ENCODE results near the gene GPR183. TPM values are rescaled to one million over a fixed set of nuclear protein-coding genes. Genes with fewer than 3 reads are reported as not detected.

Gene GPR183
- under 0.01 and 0.22 TPM in 2 replicates for total RNA-seq

GRCh38 chr13:99307247-99307646 lies at the start of gene GPR183:
Gene GPR183, minus strand, starts transcription at chr13:99307399. Its CDS starts 11,254 bp downstream, at chr13:99296145.

GRCh38 chr13:99258210-99258860 lies 48.9 kb downstream of the GPR183 start, which contains the start of gene GPR18:
Gene GPR18, minus strand, starts transcription at chr13:99258379. Its CDS starts 2,507 bp downstream, at chr13:99255872.

Other genes starting within 250 kb of the GPR183 start
- gene UBAC2, start 106.5 kb downstream of the GPR183 start, total RNA-seq: 29.3 and 32.5 TPM in 2 replicates
- gene GPR18, start 49.0 kb downstream of the GPR183 start, total RNA-seq: not detected in 2 replicates
- 134 and 143 TPM in 2 replicates for gene TM9SF2, start 194.1 kb upstream of the GPR183 start, total RNA-seq